NB4 (cell line): ENCODE data around the gene GAS5.

ENCODE experiments used
- DNase-seq: peaks from one replicate; pipeline ENCODE4 v3.0.0; 2010; ENCODE audit warnings: low read depth
- H3K4me3 ChIP-seq: one replicate; pipeline ENCODE4 v1.5.1; 2011; ENCODE audit warnings: mild to moderate bottlenecking, low read depth, low read length, moderate library complexity
- CTCF ChIP-seq: IDR thresholded peaks from one replicate; pipeline ENCODE4 v1.5.1; 2012; ENCODE audit warnings: low read depth, low read length
- MAX ChIP-seq: IDR thresholded peaks from 2 replicates; pipeline ENCODE4 v1.6.1; 2011; ENCODE audit warnings: low read depth, low read length
- MYC ChIP-seq: IDR thresholded peaks from 2 replicates; pipeline ENCODE4 v1.6.1; 2011; ENCODE audit warnings: low read depth, low read length
- POLR2A ChIP-seq: IDR thresholded peaks from 2 replicates; pipeline ENCODE4 v1.6.1; 2011; ENCODE audit warnings: mild to moderate bottlenecking; ENCODE audit not compliant: insufficient read length; ENCODE audit errors: extremely low read depth

GAS5 gene

DNA sequence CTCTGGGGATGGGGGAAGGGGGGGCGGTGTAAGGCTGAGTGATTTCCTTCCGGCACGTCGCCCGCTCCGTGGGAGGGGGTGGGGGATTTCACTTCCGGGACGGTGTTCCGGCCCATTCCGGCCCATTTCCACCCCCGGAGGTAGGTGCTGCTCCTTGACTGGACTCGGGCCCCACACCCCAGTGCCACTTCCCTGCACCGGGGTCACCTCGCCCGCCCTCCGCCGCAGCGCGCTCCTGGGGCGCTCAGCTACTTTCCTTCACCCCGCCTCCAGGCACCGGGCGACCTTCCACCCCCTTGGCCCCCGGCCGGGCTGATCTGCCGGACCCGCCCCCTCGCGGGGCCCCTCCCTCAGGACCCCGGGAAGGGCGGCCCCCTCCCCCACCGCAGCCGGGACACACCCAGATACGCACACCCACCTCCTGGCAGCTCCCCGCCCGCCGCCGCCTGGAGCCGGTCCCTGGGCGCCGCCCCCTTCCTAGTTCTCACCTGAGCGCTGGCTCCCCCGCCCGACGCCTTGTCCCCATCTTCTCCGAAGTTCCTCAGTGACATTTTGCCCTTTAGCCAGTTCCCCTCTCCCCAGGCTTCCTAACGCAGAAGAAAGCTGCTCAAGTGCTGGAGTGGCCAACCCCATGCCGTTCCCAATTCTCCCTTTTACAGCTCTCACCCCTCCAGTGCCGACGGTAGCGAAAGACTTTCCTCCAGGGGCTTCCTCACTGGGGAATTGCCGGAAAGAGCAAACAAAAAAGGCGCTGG lies 654 bp upstream of the GAS5 start, which contains the start of gene ZBTB37:
Gene ZBTB37 (plus strand): TSS at position 115 of the 755 bp plus-strand sequence. CDS start 1,846 bp downstream, outside the sequence.
- H3K4me3 ChIP-seq: peak within 1 kb of the TSS; percentile 97
- peak; percentile 91 for DNase-seq
- TF ChIP-seq MYC: no peak
- TF ChIP-seq MAX: no peak
- no peak for TF ChIP-seq CTCF
- no peak for TF ChIP-seq POLR2A

GRCh38 chr1:173867141-173867752 lies 542 bp downstream of the GAS5 start:
- TF ChIP-seq POLR2A: no peak
- TF ChIP-seq MYC: no peak
- TF ChIP-seq MAX: no peak
- no peak for TF ChIP-seq CTCF
- peak overlapping the region; percentile 97 for H3K4me3 ChIP-seq
- no peak for DNase-seq

- DNase-seq: peak; percentile 18
- TF ChIP-seq POLR2A (no peak), CTCF (no peak), MYC (no peak)
- H3K4me3 ChIP-seq: peak overlapping the region; percentile 97
Measured at GRCh38 chr1:173866413-173867115, 1.2 kb downstream of the GAS5 start.

DNA sequence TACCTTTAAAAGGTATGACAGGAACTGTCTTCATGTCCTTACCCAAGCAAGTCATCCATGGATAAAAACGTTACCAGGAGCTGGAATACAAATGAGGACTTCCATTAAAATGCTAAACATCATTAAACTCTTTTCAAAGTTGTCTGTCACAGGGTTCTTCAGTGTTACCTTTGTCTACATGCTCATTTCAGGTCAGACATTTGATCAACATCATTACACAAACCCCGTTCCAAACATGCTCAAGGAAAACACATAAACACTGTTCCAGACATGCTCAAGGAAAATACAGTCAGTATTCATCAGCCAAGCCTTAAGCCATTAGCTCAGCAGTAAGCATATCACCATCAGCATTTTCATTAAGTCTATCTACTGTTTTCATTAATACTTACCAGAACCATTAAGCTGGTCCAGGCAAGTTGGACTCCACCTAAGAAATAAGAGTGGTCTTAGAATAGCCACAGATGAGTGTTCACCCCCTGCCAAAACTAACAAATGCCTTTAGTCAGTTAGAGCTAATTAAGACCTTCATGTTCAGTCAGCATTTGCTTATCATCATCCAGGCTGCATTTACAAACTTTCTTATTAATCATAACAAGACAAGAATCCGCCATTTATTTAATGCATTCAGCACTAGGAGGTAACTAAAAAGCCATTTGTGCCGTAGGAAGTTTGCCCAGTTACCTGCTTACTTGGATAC lies 2.2 kb downstream of the GAS5 start:
- peak overlapping the region; percentile 97 for H3K4me3 ChIP-seq
- TF ChIP-seq CTCF (no peak), MYC (no peak), POLR2A (no peak), MAX (no peak)
- DNase-seq: no peak

GRCh38 chr1:173864179-173864867 lies 3.5 kb downstream of the GAS5 start:
- DNase-seq: no peak
- peak overlapping the region; percentile 97 for H3K4me3 ChIP-seq
- TF ChIP-seq MYC (no peak), MAX (no peak), POLR2A (no peak), CTCF (no peak)
